Trophoblast cell (in vitro differentiated cells and primary cell): ENCODE data around the gene SDR42E2.

Source experiments
- DNase-seq, 2 donors: peaks; one replicate each; pipeline ENCODE4 v3.0.0-alpha.2; 2016
- H2AFZ ChIP-seq: 2 replicates; pipeline ENCODE4 v1.6.1; 2013; ENCODE audit warnings: low read length, moderate library complexity, mild to moderate bottlenecking; ENCODE audit not compliant: insufficient read depth, poor library complexity
- H2AK5ac ChIP-seq: 2 replicates; pipeline ENCODE4 v1.6.1; 2013; ENCODE audit warnings: mild to moderate bottlenecking, low read length
- H2BK120ac ChIP-seq: 2 replicates; pipeline ENCODE4 v1.6.1; 2013; ENCODE audit warnings: low read length, mild to moderate bottlenecking, moderate library complexity; ENCODE audit not compliant: insufficient read depth, poor library complexity
- H2BK12ac ChIP-seq: 2 replicates; pipeline ENCODE4 v1.6.1; 2013; ENCODE audit warnings: mild to moderate bottlenecking, low read length, moderate library complexity
- H2BK5ac ChIP-seq: 2 replicates; pipeline ENCODE4 v1.6.1; 2013; ENCODE audit warnings: low read length, low read depth, moderate library complexity, mild to moderate bottlenecking; ENCODE audit not compliant: poor library complexity
- H3K14ac ChIP-seq: 2 replicates; pipeline ENCODE4 v1.6.1; 2013; ENCODE audit warnings: mild to moderate bottlenecking, low read length
- H3K18ac ChIP-seq: 2 replicates; pipeline ENCODE4 v1.6.1; 2013; ENCODE audit warnings: mild to moderate bottlenecking, low read length
- H3K23ac ChIP-seq: 2 replicates; pipeline ENCODE4 v1.6.1; 2013; ENCODE audit warnings: low read length
- H3K27ac ChIP-seq: 2 replicates; pipeline ENCODE4 v1.5.1; 2013; ENCODE audit warnings: low read depth, mild to moderate bottlenecking, inconsistent platforms, low read length, moderate library complexity
- H3K27me3 ChIP-seq: 2 replicates; pipeline ENCODE4 v1.6.1; 2013; ENCODE audit warnings: inconsistent platforms, mild to moderate bottlenecking, low read length, moderate library complexity; ENCODE audit not compliant: insufficient read depth
- H3K36me3 ChIP-seq, 2 experiments: 1 replicate in 1 of 2; 2 replicates in 1 of 2; pipeline ENCODE4 v1.6.1; 2013; ENCODE audit warnings: low read length in 2 of 2, mild to moderate bottlenecking in 2 of 2, moderate library complexity in 1 of 2; ENCODE audit not compliant: insufficient read depth in 2 of 2, control insufficient read depth in 1 of 2
- H3K4ac ChIP-seq: 2 replicates; pipeline ENCODE4 v1.6.1; 2013; ENCODE audit warnings: low read depth, mild to moderate bottlenecking, low read length, moderate library complexity
- H3K4me1 ChIP-seq, 2 experiments: 1 replicate in 1 of 2; 2 replicates in 1 of 2; pipeline ENCODE4 v1.6.1; 2013; ENCODE audit warnings: low read length in 2 of 2, mild to moderate bottlenecking in 2 of 2, moderate library complexity in 1 of 2; ENCODE audit not compliant: insufficient read depth in 2 of 2, control insufficient read depth in 1 of 2
- H3K4me2 ChIP-seq: 2 replicates; pipeline ENCODE4 v1.6.1; 2013; ENCODE audit warnings: inconsistent platforms, mild to moderate bottlenecking, low read length, moderate library complexity
- H3K4me3 ChIP-seq: 2 replicates; pipeline ENCODE4 v1.5.1; 2013; ENCODE audit warnings: mild to moderate bottlenecking, low read depth, low read length, inconsistent platforms
- H3K79me1 ChIP-seq: one replicate; pipeline ENCODE4 v1.6.1; 2013; ENCODE audit warnings: low read length
- H3K79me2 ChIP-seq: 2 replicates; pipeline ENCODE4 v1.6.1; 2013; ENCODE audit warnings: low read length, mild to moderate bottlenecking; ENCODE audit not compliant: control insufficient read depth, insufficient read depth, poor library complexity
- H3K9ac ChIP-seq: 2 replicates; pipeline ENCODE4 v1.6.1; 2013; ENCODE audit warnings: mild to moderate bottlenecking, low read length
- H3K9me3 ChIP-seq: 2 replicates; pipeline ENCODE4 v1.6.1; 2013; ENCODE audit warnings: low read depth, mild to moderate bottlenecking, control low read depth, inconsistent platforms, low read length; ENCODE audit not compliant: insufficient read depth
- H4K12ac ChIP-seq: 2 replicates; pipeline ENCODE4 v1.6.1; 2013; ENCODE audit warnings: low read depth, mild to moderate bottlenecking, low read length, moderate library complexity
- H4K8ac ChIP-seq: 2 replicates; pipeline ENCODE4 v1.6.1; 2013; ENCODE audit warnings: low read depth, mild to moderate bottlenecking, low read length, moderate library complexity
- H4K91ac ChIP-seq: one replicate; pipeline ENCODE4 v1.6.1; 2013; ENCODE audit warnings: low read depth, mild to moderate bottlenecking, low read length, moderate library complexity
- WGBS: extraction: QIAGEN DNeasy Blood & Tissue Kit; methylation state at CpG from one replicate; pipeline ENCODE4 v1.1.7; 2013; ENCODE audit warnings: missing lambda C conversion rate; ENCODE audit not compliant: insufficient read length, insufficient coverage; ENCODE audit errors: extremely low coverage; 5-methylcytosine and 5-hydroxymethylcytosine counted together

The SDR42E2 gene

GRCh38 chr16:22198547-22199293 lies 36.4 kb downstream of the SDR42E2 start:
- H3K27ac ChIP-seq = no peak overlapping the region
- H3K4me1 ChIP-seq = no peaks in the 10 kb centered on the region
- no peak overlapping the region for H3K9ac ChIP-seq
- no peak overlapping the region for H3K4ac ChIP-seq
- no peak overlapping the region for H2BK12ac ChIP-seq
- H4K91ac ChIP-seq = no peak overlapping the region
- H3K14ac ChIP-seq = no peak overlapping the region
- no peaks in the 10 kb centered on the region for H3K79me2 ChIP-seq
- H3K4me2 ChIP-seq = no peak overlapping the region
- no peak overlapping the region for H2BK120ac ChIP-seq
- H3K27me3 ChIP-seq = no peaks in the 10 kb centered on the region
- no peaks in the 10 kb centered on the region for H3K36me3 ChIP-seq
- H4K8ac ChIP-seq = no peak overlapping the region
- H2AK5ac ChIP-seq = no peak overlapping the region
- WGBS = no CpG with 5 or more reads among the region's 7 CpGs
- no peak overlapping the region for H2BK5ac ChIP-seq
- no peak overlapping the region for H3K18ac ChIP-seq
- H3K4me3 ChIP-seq = no peak overlapping the region
- no peak for DNase-seq
- no peak overlapping the region for H2AFZ ChIP-seq
- H4K12ac ChIP-seq = no peak overlapping the region
- peaks cover 2% of the 10 kb centered on the region for H3K9me3 ChIP-seq
- H3K23ac ChIP-seq = no peak overlapping the region
- peaks cover 2% of the 10 kb centered on the region for H3K79me1 ChIP-seq

- Histone ChIP-seq H4K8ac (no peak overlapping the region), H3K4me1 (peaks cover 0 to 4% of the 10 kb centered on the region in 2 experiments), H3K18ac (no peak overlapping the region), H2AK5ac (no peak overlapping the region), H4K12ac (no peak overlapping the region), H3K27me3 (no peaks in the 10 kb centered on the region), H2BK5ac (no peak overlapping the region), H3K9ac (no peak overlapping the region), H3K79me1 (peaks cover 5% of the 10 kb centered on the region), H3K9me3 (peaks cover 2% of the 10 kb centered on the region), H2BK120ac (no peak overlapping the region), H3K4ac (no peak overlapping the region), H3K4me3 (no peak overlapping the region), H3K79me2 (peaks cover 5% of the 10 kb centered on the region), H3K14ac (no peak overlapping the region), H3K23ac (no peak overlapping the region), H4K91ac (no peak overlapping the region), H3K27ac (no peak overlapping the region), H3K4me2 (no peak overlapping the region), H2BK12ac (no peak overlapping the region), H3K36me3 (no peaks in the 10 kb centered on the region), H2AFZ (no peak overlapping the region)
- no peak for DNase-seq
- no CpG with 5 or more reads among the region's 6 CpGs for WGBS
Observed at GRCh38 chr16:22202261-22202637, 39.9 kb downstream of the SDR42E2 start.

GRCh38 chr16:22203091-22203490 lies 40.8 kb downstream of the SDR42E2 start:
- no peak for DNase-seq
- no peak overlapping the region for H3K18ac ChIP-seq
- no peak overlapping the region for H4K12ac ChIP-seq
- no peak overlapping the region for H2BK120ac ChIP-seq
- no peak overlapping the region for H3K14ac ChIP-seq
- peaks cover 2% of the 10 kb centered on the region for H3K9me3 ChIP-seq
- no peak overlapping the region for H2AFZ ChIP-seq
- H3K36me3 ChIP-seq = no peaks in the 10 kb centered on the region
- H3K79me2 ChIP-seq = peaks cover 5% of the 10 kb centered on the region
- H3K27ac ChIP-seq = no peak overlapping the region
- H2AK5ac ChIP-seq = no peak overlapping the region
- no peak overlapping the region for H3K23ac ChIP-seq
- H3K4me1 ChIP-seq = peaks cover 0 to 7% of the 10 kb centered on the region in 2 experiments
- no peak overlapping the region for H4K91ac ChIP-seq
- H3K4me2 ChIP-seq = no peak overlapping the region
- no CpG with 5 or more reads among the region's 5 CpGs for WGBS
- H3K9ac ChIP-seq = no peak overlapping the region
- H3K4ac ChIP-seq = no peak overlapping the region
- H2BK5ac ChIP-seq = no peak overlapping the region
- H2BK12ac ChIP-seq = no peak overlapping the region
- no peak overlapping the region for H4K8ac ChIP-seq
- peaks cover 5% of the 10 kb centered on the region for H3K79me1 ChIP-seq
- no peak overlapping the region for H3K4me3 ChIP-seq
- H3K27me3 ChIP-seq = no peaks in the 10 kb centered on the region

- no peak overlapping the region for H3K4me2 ChIP-seq
- no peak overlapping the region for H4K91ac ChIP-seq
- peaks cover 2% of the 10 kb centered on the region for H3K9me3 ChIP-seq
- peaks cover 5% of the 10 kb centered on the region for H3K79me2 ChIP-seq
- H3K4ac ChIP-seq = no peak overlapping the region
- H3K27me3 ChIP-seq = no peaks in the 10 kb centered on the region
- WGBS = no CpG with 5 or more reads among the region's 2 CpGs
- peaks cover 5% of the 10 kb centered on the region for H3K79me1 ChIP-seq
- H3K36me3 ChIP-seq = no peaks in the 10 kb centered on the region
- no peak overlapping the region for H2AFZ ChIP-seq
- no peak overlapping the region for H3K4me3 ChIP-seq
- H4K12ac ChIP-seq = no peak overlapping the region
- no peak overlapping the region for H3K23ac ChIP-seq
- H3K14ac ChIP-seq = no peak overlapping the region
- H2BK5ac ChIP-seq = no peak overlapping the region
- no peak overlapping the region for H3K27ac ChIP-seq
- H2BK12ac ChIP-seq = no peak overlapping the region
- DNase-seq = no peak
- H2BK120ac ChIP-seq = no peak overlapping the region
- H3K9ac ChIP-seq = no peak overlapping the region
- no peak overlapping the region for H4K8ac ChIP-seq
- no peak overlapping the region for H3K18ac ChIP-seq
- H3K4me1 ChIP-seq = peaks cover 0 to 7% of the 10 kb centered on the region in 2 experiments
- no peak overlapping the region for H2AK5ac ChIP-seq
Observed at GRCh38 chr16:22204091-22204655, 41.9 kb downstream of the SDR42E2 start.
